ENCODE results near the gene ITPR1.

- no peak for TF ChIP-seq CTCF (IDR thresholded peaks at IDR 0.05)
- no peak for TF ChIP-seq POLR2A (IDR thresholded peaks at IDR 0.05)
These were observed 263.9 kb downstream of the ITPR1 start for GRCh38 chr3:4756855-4757574.

All from esophagus squamous epithelium (tissue), 4 donors.